GM12878 (cell line): Measurements from ENCODE around the gene MN1. TPM values are rescaled to one million over a fixed set of nuclear protein-coding genes. Genes with fewer than 3 reads are reported as not detected.

ENCODE experiments used
- ATAC-seq: fragments of 200-7000 bp; cut with Tn5 transposase; 3 replicates; pipeline ENCODE4 v1.9.1; 2020; ENCODE audit warnings: mild to moderate bottlenecking, moderate library complexity
- BruUV-seq: library from RNA; stranded (reverse); fragments of 400-500 nt; replicated peaks from 2 replicates; lab custom pipeline; 2021; lab: Mats Ljungman, UMichigan
- CTCF ChIA-PET: fragments of 300-600 bp; sonication (Branson Sonifier 250); formaldehyde crosslinking; extraction: SDS; loops from one replicate; lab custom pipeline; 2021; ENCODE audit warnings: inconsistent platforms; lab: Yijun Ruan, JAX
- POLR2A ChIA-PET: fragments of 350-600 bp; formaldehyde crosslinking; extraction: SDS; loops from one replicate; lab custom pipeline; 2021; ENCODE audit warnings: inconsistent platforms; lab: Charles Lee
- RAD21 ChIA-PET: fragments of 300-600 bp; sonication (Branson Sonifier 250); formaldehyde crosslinking; loops from one replicate; lab custom pipeline; 2023; ENCODE audit warnings: antibody characterized with exemption; ENCODE audit not compliant: unreplicated experiment; lab: Charles Lee
- SMC1A ChIA-PET: fragments of 300-600 bp; sonication (Branson Sonifier 250); formaldehyde crosslinking; loops from one replicate; lab custom pipeline; 2023; ENCODE audit not compliant: unreplicated experiment, uncharacterized antibody; lab: Charles Lee
- DNase-seq: peaks from one replicate; pipeline ENCODE4 v3.0.0-alpha.2; 2011; ENCODE audit warnings: low read depth, low spot score
- FAIRE-seq: peaks from 3 replicates; lab custom pipeline; 2011; peaks lifted over from hg19 to GRCh38; lab: Jason Lieb, UNC
- H2AFZ ChIP-seq: 2 replicates; pipeline ENCODE4 v1.6.0; 2011; ENCODE audit warnings: low read depth, low read length, control low read depth; ENCODE audit not compliant: control insufficient read depth
- H3K27ac ChIP-seq: 2 replicates; pipeline ENCODE4 v1.5.1; 2011; ENCODE audit warnings: control low read depth; ENCODE audit not compliant: control insufficient read depth, insufficient read depth
- H3K27me3 ChIP-seq, 2 experiments: replicated peaks in 1 of 2; 2 replicates each; pipeline versions ENCODE4 v1.6.0 to v1.6.1; 2011; ENCODE audit warnings: low read length in 1 of 2; ENCODE audit not compliant: control insufficient read depth in 2 of 2, insufficient read depth in 2 of 2
- H3K36me3 ChIP-seq, 2 experiments: 2 replicates each; pipeline ENCODE4 v1.5.1; 2011; ENCODE audit warnings: low read length in 1 of 2; ENCODE audit not compliant: control insufficient read depth in 2 of 2, insufficient read depth in 2 of 2
- H3K4me1 ChIP-seq: 2 replicates; pipeline ENCODE4 v1.6.1; 2011; ENCODE audit warnings: mild to moderate bottlenecking, low read length, moderate library complexity, mixed read lengths; ENCODE audit not compliant: control insufficient read depth, insufficient read depth
- H3K4me2 ChIP-seq: 2 replicates; pipeline ENCODE4 v1.6.0; 2011; ENCODE audit warnings: control low read depth; ENCODE audit not compliant: control insufficient read depth, insufficient read depth
- H3K4me3 ChIP-seq: fragments of 200-600 bp; sonication (generic); 2 replicates; pipeline ENCODE4 v1.5.1; 2016
- H3K79me2 ChIP-seq: 2 replicates; pipeline ENCODE4 v1.6.0; 2011; ENCODE audit warnings: low read length; ENCODE audit not compliant: control insufficient read depth, insufficient read depth
- H3K9ac ChIP-seq: 2 replicates; pipeline ENCODE4 v1.8.0; 2011; ENCODE audit warnings: low read length, control low read depth, mixed read lengths; ENCODE audit not compliant: control insufficient read depth, insufficient read depth
- H3K9me3 ChIP-seq: replicated peaks from 3 replicates; pipeline ENCODE4 v1.5.1; 2011; ENCODE audit warnings: mild to moderate bottlenecking, low read length; ENCODE audit not compliant: control insufficient read depth, insufficient read depth
- H4K20me1 ChIP-seq: 2 replicates; pipeline ENCODE4 v1.6.0; 2011; ENCODE audit not compliant: control insufficient read depth, insufficient read depth
- ETV6 ChIP-seq, 2 experiments: fragments of 450-650 bp in 1 of 2; IDR thresholded peaks in 1 of 2; conservative IDR thresholded peaks in 1 of 2; 2 replicates each; pipeline ENCODE4 v1.6.1; 2014; ENCODE audit warnings: antibody characterized with exemption in 1 of 2, borderline replicate concordance in 1 of 2, low read depth in 1 of 2, mild to moderate bottlenecking in 1 of 2, moderate library complexity in 1 of 2
- NR2F1 ChIP-seq: fragments of 450-650 bp; conservative IDR thresholded peaks from 2 replicates; pipeline ENCODE4 v1.6.1; 2017; ENCODE audit warnings: mild to moderate bottlenecking
- PRDM15 ChIP-seq: fragments of 450-650 bp; formaldehyde crosslinking; IDR thresholded peaks from 2 replicates; pipeline ENCODE4 v1.4.0; 2020; ENCODE audit warnings: mild to moderate bottlenecking, moderate library complexity
- STAT3 ChIP-seq: IDR thresholded peaks from 2 replicates; pipeline ENCODE4 v1.6.1; 2011; ENCODE audit warnings: low read depth, low read length, improper control_type of control experiment
- SUZ12 ChIP-seq: fragments of 200-600 bp; sonication (generic); IDR thresholded peaks from one replicate; pipeline ENCODE4 v1.6.1; 2018; ENCODE audit warnings: antibody characterized with exemption, mild to moderate bottlenecking; ENCODE audit not compliant: unreplicated experiment
- TCF12 ChIP-seq: IDR thresholded peaks from 2 replicates; pipeline ENCODE4 v1.6.1; 2011; ENCODE audit warnings: low read depth, mild to moderate bottlenecking, low read length
- ZZZ3 ChIP-seq: IDR thresholded peaks from 2 replicates; pipeline ENCODE4 v1.6.1; 2011; ENCODE audit warnings: low read depth; ENCODE audit not compliant: control insufficient read depth, insufficient read length
- WGBS: methylation state at CpG from one replicate; pipeline ENCODE4 v1.1.6; 2016; ENCODE audit warnings: low lambda C conversion rate; ENCODE audit not compliant: insufficient replicate concordance, insufficient coverage; ENCODE audit errors: missing lambda C conversion rate; 5-methylcytosine and 5-hydroxymethylcytosine counted together
- in situ Hi-C: fragments of 300-500 bp; cut with MboI; formaldehyde crosslinking; loops from 9 replicates; pipeline ENCODE4 v1.14.3; 2018; ENCODE audit warnings: mixed read lengths
- intact Hi-C: fragments of 100-400 bp; cut with micrococcal nuclease; formaldehyde crosslinking; loops from one replicate; pipeline ENCODE4 v1.14.2; 2022; ENCODE audit not compliant: unreplicated experiment
- polyA plus RNA-seq, 11 experiments: library from polyadenylated mRNA; depleted of rRNA in 4 of 11; unstranded in 6 of 11; stranded (reverse) in 5 of 11; fragments of >200 nt; fragmentation: Nextera tagmentation in 4 of 11; fragmentation: Illumina TruSeq in 1 of 11; extraction: Ambion mirVana in 4 of 11; extraction: Trizol in 1 of 11; gene quantifications; 1 replicate in 1 of 11; 2 replicates in 10 of 11; pipeline versions ENCODE4 v1.2.1 to v1.2.3, GENCODE V29; 2011 to 2016; ENCODE audit warnings: inconsistent platforms in 2 of 11, missing spikeins in 2 of 11, low read depth in 1 of 11
- total RNA-seq, 4 experiments: library from RNA; depleted of rRNA in 3 of 4; stranded (reverse); fragments of >200 nt in 3 of 4; fragmentation: Illumina TruSeq in 1 of 4; extraction: Trizol in 1 of 4; gene quantifications; 2 replicates each; pipeline versions ENCODE4 v1.2.1 to v1.2.3, GENCODE V29; 2013 to 2021

The MN1 gene
- total and polyA plus RNA-seq, 10 of the 15 experiments (the other 5 are each of a cell fraction or from before 2014, with no cell fraction given): under 0.01 to 0.24 (median 0.03) TPM; not detected in 3

GRCh38 chr22:27803841-27804415 is 2.4 kb upstream of the MN1 start:
- DNase-seq (no peak), ATAC-seq (no peak), FAIRE-seq (no peak)
- WGBS: 13% methylated on average over 11 of the region's 11 CpGs
- no peaks in the 10 kb centered on the region for H3K4me1 ChIP-seq
- H3K79me2 ChIP-seq: no peaks in the 10 kb centered on the region
- H3K27ac ChIP-seq: no peak overlapping the region
- intact Hi-C loops: loop anchor here (5.0 kb wide), 2 partner anchors 397 to 1047 kb away; no protein-coding TSS in a partner anchor
- no peaks in the 10 kb centered on the region for H4K20me1 ChIP-seq
- SMC1A ChIA-PET: no interaction called here
- TF ChIP-seq TCF12 (no peak), ZZZ3 (no peak), NR2F1 (no peak), ETV6 (conservative IDR thresholded peaks at IDR 0.05 in 1 of 2, IDR thresholded peaks at IDR 0.05 in 1 of 2; ENCODE audit: borderline replicate concordance in 1 of 2, low read depth in 1 of 2) (no peak), SUZ12 (no peak), STAT3 (no peak), PRDM15 (CRISPR knock-in tag) (no peak)
- in situ Hi-C loops: no loop called here
- no peaks in the 10 kb centered on the region for H3K36me3 ChIP-seq
- H2AFZ ChIP-seq: no peak overlapping the region
- peaks cover 0 to 6% of the 10 kb centered on the region in 2 experiments; a peak in 3 of 4 replicates for H3K27me3 ChIP-seq
- no peaks in the 10 kb centered on the region for H3K9me3 ChIP-seq
- H3K4me2 ChIP-seq: no peak overlapping the region
- CTCF ChIA-PET: no interaction called here
- no peak overlapping the region for H3K9ac ChIP-seq
- H3K4me3 ChIP-seq: no peak overlapping the region
- no TSS peak for BruUV-seq
- POLR2A ChIA-PET: no interaction called here
- RAD21 ChIA-PET: no interaction called here
